ENCODE measurements around the gene PRSS36.

The PRSS36 gene

GRCh38 chr16:31094424-31095120 is 55.3 kb downstream of the PRSS36 start, which contains the start of gene VKORC1 (continued):
- TF ChIP-seq ZNF280C (tag by site-specific recombination; IDR thresholded peaks at IDR 0.05) (no peak), ZNF138 (tag by site-specific recombination; IDR thresholded peaks at IDR 0.05; ENCODE audit: borderline replicate concordance) (no peak), ZNF561 (tag by site-specific recombination; IDR thresholded peaks at IDR 0.05; ENCODE audit: borderline replicate concordance) (peak; percentile 85; the same call in 1 of the 2 replicates), ZXDB (tag by site-specific recombination; IDR thresholded peaks at IDR 0.05) (peak; percentile 97)

DNA sequence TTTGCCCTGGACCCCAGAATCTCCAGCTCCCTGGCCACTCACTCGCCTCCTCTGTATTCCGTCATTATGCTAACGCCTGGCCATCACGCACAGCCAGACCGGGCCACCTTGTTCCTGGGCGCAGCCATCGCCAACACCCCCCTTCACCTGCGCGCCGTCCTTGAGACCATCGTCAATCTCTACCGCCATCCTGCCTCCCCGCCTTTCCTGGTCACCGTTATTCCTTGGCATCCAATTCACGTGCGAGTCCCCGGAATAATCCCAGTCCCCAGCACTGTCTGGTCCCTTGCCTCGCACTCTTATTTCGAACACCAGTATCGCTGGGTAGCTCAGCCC is 55.8 kb downstream of the PRSS36 start:
- TF ChIP-seq GLI4 (tag by site-specific recombination; IDR thresholded peaks at IDR 0.05), result no peak; the same call in 1 of the 2 replicates
- TF ChIP-seq, protein P1, sequence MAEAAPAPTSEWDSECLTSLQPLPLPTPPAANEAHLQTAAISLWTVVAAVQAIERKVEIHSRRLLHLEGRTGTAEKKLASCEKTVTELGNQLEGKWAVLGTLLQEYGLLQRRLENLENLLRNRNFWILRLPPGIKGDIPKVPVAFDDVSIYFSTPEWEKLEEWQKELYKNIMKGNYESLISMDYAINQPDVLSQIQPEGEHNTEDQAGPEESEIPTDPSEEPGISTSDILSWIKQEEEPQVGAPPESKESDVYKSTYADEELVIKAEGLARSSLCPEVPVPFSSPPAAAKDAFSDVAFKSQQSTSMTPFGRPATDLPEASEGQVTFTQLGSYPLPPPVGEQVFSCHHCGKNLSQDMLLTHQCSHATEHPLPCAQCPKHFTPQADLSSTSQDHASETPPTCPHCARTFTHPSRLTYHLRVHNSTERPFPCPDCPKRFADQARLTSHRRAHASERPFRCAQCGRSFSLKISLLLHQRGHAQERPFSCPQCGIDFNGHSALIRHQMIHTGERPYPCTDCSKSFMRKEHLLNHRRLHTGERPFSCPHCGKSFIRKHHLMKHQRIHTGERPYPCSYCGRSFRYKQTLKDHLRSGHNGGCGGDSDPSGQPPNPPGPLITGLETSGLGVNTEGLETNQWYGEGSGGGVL (tag by site-specific recombination; IDR thresholded peaks at IDR 0.05), result peak; percentile 22; the same call in 1 of the 2 replicates
- TF ChIP-seq ZSCAN16 (tag by site-specific recombination; IDR thresholded peaks at IDR 0.05), result 0 out of 2 replicates have a peak, but pooled peaks have one; percentile 10
- peak; percentile 84 for TF ChIP-seq ZBTB48 (tag by site-specific recombination; IDR thresholded peaks at IDR 0.05)
- TF ChIP-seq, protein P2, sequence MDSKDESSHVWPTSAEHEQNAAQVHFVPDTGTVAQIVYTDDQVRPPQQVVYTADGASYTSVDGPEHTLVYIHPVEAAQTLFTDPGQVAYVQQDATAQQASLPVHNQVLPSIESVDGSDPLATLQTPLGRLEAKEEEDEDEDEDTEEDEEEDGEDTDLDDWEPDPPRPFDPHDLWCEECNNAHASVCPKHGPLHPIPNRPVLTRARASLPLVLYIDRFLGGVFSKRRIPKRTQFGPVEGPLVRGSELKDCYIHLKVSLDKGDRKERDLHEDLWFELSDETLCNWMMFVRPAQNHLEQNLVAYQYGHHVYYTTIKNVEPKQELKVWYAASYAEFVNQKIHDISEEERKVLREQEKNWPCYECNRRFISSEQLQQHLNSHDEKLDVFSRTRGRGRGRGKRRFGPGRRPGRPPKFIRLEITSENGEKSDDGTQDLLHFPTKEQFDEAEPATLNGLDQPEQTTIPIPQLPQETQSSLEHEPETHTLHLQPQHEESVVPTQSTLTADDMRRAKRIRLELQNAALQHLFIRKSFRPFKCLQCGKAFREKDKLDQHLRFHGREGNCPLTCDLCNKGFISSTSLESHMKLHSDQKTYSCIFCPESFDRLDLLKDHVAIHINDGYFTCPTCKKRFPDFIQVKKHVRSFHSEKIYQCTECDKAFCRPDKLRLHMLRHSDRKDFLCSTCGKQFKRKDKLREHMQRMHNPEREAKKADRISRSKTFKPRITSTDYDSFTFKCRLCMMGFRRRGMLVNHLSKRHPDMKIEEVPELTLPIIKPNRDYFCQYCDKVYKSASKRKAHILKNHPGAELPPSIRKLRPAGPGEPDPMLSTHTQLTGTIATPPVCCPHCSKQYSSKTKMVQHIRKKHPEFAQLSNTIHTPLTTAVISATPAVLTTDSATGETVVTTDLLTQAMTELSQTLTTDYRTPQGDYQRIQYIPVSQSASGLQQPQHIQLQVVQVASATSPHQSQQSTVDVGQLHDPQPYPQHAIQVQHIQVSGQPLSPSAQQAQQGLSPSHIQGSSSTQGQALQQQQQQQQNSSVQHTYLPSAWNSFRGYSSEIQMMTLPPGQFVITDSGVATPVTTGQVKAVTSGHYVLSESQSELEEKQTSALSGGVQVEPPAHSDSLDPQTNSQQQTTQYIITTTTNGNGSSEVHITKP (tag by site-specific recombination; IDR thresholded peaks at IDR 0.05), result peak; percentile 77
- peak; percentile 83 for TF ChIP-seq YY2 (tag by site-specific recombination; IDR thresholded peaks at IDR 0.05)
- TF ChIP-seq, protein P3, sequence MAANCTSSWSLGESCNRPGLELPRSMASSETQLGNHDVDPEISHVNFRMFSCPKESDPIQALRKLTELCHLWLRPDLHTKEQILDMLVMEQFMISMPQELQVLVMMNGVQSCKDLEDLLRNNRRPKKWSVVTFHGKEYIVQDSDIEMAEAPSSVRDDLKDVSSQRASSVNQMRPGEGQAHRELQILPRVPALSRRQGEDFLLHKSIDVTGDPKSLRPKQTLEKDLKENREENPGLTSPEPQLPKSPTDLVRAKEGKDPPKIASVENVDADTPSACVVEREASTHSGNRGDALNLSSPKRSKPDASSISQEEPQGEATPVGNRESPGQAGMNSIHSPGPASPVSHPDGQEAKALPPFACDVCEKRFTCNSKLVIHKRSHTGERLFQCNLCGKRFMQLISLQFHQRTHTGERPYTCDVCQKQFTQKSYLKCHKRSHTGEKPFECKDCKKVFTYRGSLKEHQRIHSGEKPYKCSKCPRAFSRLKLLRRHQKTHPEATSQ (tag by site-specific recombination; IDR thresholded peaks at IDR 0.05), result 0 out of 2 replicates have a peak, but pooled peaks have one; percentile 18
- TF ChIP-seq ZSCAN23 (tag by site-specific recombination; IDR thresholded peaks at IDR 0.05), result 0 out of 2 replicates have a peak, but pooled peaks have one; percentile 19
- TF ChIP-seq ZNF600 (tag by site-specific recombination; IDR thresholded peaks at IDR 0.05), result peak; percentile 64; the same call in 1 of the 2 replicates
- TF ChIP-seq YY1 (tag by site-specific recombination; IDR thresholded peaks at IDR 0.05), result no peak
- TF ChIP-seq ZNF692 (tag by site-specific recombination; IDR thresholded peaks at IDR 0.05), result 0 out of 2 replicates have a peak, but pooled peaks have one; percentile 84
- TF ChIP-seq, protein P4, sequence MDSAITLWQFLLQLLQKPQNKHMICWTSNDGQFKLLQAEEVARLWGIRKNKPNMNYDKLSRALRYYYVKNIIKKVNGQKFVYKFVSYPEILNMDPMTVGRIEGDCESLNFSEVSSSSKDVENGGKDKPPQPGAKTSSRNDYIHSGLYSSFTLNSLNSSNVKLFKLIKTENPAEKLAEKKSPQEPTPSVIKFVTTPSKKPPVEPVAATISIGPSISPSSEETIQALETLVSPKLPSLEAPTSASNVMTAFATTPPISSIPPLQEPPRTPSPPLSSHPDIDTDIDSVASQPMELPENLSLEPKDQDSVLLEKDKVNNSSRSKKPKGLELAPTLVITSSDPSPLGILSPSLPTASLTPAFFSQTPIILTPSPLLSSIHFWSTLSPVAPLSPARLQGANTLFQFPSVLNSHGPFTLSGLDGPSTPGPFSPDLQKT (IDR thresholded peaks at IDR 0.05; ENCODE audit: borderline replicate concordance, low read depth, low read length), result no peak
- TF ChIP-seq KLF16 (tag by site-specific recombination; IDR thresholded peaks at IDR 0.05), result 0 out of 2 replicates have a peak, but pooled peaks have one; percentile 34
- CTCF ChIA-PET, result interaction anchor here (0.7 to 1.2 kb wide), 2 partner anchors 23 to 62 kb away, joined by 3 to 4 read pairs; no protein-coding TSS in a partner anchor
- H3K9me3 ChIP-seq (ENCODE audit: control insufficient read depth, insufficient read depth, low read depth, low read length), result no peaks in the 10 kb centered on the region
- POLR2A ChIA-PET, result interaction anchor here (0.7 to 4.0 kb wide), 6 partner anchors 9 to 366 kb away, joined by 3 to 26 read pairs (median 6); partner anchors contain the start of genes ARMC5, FUS, ZNF646 and ZNF668
- peaks cover 3% of the 10 kb centered on the region; the same call in 1 of the 2 replicates for H3K4me1 ChIP-seq (ENCODE audit: control insufficient read depth, insufficient read depth, low read length)
- H3K27ac ChIP-seq (ENCODE audit: extremely low read depth, low read depth, low read length), result peak overlapping the region; percentile 85
- peaks cover 0 to 26% of the 10 kb centered on the region in 2 experiments; a peak in 2 of 3 replicates for H3K36me3 ChIP-seq (ENCODE audit: control insufficient read depth in 2 of 2, insufficient read depth in 1 of 2, low read length in 2 of 2)
- H3K4me3 ChIP-seq (ENCODE audit: low read depth, low read length), result peak overlapping the region; percentile 79
